Measurements from ENCODE around the gene CYLD.

Gene CYLD

DNA sequence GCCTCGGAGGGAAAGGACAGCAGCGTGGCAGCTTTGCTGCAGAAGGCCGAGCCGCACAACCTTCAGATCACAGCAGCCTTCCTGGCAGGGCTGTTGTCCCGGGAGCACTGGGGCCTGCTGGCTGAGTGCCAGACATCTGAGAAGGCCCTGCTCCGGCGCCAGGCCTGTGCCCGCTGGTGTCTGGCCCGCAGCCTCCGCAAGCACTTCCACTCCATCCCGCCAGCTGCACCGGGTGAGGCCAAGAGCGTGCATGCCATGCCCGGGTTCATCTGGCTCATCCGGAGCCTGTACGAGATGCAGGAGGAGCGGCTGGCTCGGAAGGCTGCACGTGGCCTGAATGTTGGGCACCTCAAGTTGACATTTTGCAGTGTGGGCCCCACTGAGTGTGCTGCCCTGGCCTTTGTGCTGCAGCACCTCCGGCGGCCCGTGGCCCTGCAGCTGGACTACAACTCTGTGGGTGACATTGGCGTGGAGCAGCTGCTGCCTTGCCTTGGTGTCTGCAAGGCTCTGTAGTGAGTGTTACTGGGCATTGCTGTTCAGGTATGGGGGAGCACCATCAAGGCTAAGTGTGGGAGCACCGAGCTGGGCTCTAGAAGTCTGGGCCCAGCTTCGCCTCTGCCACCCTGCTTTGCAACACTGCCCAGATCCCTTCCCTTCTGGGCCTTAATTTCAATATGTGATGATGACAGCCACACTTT, 29.9 kb upstream of the CYLD start:
- no peak for FAIRE-seq

DNA sequence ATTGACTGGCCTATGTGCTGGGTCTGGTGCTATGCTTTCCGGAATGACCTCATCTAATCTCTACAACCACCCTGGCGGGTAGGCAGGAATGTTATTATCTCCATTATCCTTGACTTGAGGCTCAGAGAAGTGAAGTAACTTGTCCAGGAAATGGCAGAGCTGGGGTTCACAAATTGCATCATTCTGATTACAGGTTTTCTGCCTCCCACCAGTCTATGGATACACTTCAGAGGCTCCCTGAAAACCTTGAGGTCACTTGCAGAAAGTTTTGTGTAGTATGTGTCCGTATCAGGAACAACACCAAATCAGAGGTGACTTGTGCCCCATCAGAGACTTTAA, 29.4 kb upstream of the CYLD start:
- FAIRE-seq: no peak

DNA sequence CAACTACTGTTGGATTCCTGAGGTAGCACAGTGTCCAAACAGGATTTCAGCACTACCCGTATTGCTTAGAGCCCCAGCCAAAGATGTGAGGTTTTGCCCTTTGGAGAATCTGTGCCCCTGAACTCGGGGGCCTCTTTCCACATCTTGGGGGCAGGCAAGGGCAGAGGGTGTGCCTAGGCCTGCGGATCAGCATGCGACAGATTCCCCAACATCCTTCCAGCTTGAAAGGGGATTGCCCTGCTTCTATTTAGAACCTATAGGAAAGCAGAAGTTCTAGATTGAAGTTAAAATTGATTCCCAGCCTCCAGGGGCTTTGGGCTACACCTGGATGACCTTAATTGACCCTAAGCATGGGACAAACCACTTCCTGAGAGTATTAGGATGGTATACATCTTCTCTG, 28.9 kb upstream of the CYLD start:
- FAIRE-seq: no peak

DNA sequence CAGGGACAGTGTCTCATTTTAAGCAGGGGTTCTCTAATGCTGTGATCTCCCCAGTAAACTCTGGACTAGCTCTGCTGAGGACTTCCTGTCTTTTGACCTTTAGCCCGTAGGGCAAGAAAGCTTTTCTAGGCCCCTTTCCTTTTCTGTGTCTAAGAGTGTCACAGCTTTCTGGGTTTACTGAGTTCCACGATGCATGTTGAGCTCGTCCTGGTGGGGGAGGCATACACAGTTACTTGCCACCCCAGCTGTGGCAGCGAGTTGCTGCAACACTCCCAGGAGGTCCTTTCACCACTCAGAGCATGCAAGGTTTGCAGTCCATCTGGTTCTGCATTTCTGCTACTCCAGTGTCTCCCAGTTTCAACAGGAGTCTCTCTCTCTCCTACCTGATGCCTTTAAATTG, 24.8 kb upstream of the CYLD start:
- FAIRE-seq: no peak

DNA sequence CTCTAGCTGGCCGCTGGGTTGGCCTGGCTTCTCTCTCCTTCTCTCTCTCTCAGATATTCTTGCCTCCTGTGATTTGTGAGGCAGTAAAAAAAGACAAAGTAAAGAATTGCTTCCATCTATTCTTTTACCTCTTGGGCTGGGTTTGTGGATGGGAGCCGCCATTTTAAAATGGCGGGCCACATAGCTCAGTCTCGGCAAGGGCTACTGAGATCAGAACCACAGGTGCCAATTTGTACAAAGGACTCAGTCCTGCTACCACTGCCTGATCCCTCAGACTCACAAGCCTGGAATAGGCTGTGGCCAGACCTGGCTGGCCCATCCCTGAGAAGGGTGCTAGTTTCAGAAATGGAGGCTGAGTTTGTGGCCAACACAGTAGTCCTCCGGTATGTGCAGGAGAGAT, 24.4 kb upstream of the CYLD start:
- no peak for FAIRE-seq

DNA sequence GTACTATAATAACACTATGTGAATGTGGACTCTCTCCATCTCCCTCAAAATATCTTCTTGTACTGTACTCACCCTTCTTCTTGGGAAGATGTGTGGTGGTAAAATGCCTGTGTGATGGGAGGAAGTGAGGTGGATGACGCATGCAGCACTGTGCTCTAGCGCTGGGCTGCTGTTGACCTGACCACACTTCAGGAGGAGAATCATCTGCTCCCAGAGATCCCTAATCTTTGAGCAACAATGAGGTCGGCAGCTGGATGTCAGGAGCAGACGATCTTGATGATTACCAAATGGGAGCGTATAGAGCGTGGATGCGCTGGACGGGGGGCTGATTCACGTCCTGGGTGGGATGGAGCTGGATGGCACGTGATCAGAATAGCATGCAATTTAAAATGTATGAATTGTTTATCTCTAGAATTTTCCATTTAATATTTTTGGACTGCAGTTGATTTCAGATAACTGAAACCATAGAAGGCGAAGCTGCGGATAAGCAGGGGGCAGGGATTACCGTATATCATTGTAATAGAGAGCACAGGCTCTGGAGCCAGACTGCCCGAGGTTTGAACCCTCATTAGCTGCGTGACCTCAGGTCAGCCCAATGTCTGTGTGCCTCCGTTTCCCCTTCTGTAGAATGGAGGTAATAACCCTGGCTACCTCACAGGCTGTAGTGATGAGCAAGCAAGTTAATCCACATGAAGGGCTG, 23.7 kb upstream of the CYLD start:
- no peak for FAIRE-seq

DNA sequence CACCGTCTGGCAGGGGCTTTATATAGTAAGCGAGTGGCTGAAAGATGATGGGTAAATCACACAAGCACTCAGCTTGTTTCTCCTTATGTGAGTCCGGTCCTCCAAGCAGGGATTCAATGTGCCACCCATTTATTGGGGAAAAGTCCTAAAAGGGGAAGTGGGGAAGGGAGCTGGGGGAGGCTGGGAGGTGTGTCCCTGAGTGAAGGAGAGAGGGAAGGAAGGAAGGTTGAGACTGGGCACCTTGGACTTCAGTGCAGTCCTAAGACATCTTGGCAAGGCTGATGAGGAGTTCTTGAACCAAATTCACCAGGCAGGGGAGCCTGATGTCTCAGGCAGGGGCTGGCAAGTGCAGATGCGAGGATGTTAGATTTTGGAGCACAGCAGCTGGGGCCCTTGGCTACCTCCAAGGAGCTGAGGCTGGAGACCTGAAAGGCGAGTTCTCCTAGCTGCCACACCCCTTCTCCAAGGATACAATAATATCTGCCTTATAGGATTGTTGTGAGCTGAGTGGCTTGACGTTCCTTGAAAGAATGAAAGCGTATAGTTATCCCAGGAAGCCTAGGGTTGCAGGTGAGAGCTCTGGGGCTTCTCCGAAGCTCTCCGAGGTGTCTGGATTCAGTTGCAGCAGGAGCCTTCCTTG, 23.0 kb upstream of the CYLD start:
- no peak for FAIRE-seq

DNA sequence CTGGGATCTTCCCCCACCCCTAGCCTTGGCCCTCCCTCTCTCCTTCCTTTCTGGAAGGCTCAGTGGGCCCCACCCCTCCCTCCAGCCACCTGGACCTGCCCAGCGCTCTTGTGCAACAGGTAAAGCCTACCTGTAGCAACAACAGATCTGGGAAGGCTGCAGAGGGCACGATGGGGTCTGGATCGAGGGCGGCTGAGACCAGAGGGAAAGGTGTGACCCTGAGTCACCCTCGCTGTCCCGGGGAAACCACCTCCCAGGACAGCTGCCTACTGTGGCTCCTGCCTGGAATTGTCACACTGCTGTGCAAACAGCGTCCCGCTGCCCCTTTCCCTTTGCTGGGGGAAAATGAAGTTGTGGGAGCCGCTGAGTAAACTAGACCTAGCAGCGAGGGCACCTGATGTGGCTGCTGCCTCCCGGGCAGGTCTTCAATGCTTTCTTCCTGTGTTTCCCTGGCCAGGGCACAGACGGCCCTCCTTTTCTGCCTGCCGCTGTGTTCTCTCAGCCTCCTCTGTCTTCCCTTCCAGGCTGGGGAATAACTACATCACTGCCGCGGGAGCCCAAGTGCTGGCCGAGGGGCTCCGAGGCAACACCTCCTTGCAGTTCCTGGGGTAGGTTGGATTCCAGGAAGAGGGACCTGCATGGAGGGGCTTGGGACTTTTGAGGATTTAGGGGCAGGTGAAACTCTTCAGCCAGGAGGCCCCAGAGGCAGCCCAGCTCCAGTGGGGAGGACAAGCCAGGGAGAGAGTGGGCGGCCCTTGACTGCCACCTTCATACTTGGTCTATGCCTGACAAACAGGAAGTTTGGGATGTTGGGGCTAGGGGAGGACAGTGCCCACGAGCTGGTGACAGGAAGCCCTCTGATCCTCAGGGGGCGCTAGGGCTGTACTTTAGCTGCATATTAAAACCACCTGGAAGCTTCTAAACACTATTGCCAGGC, 22.2 kb upstream of the CYLD start:
- no peak for FAIRE-seq

DNA sequence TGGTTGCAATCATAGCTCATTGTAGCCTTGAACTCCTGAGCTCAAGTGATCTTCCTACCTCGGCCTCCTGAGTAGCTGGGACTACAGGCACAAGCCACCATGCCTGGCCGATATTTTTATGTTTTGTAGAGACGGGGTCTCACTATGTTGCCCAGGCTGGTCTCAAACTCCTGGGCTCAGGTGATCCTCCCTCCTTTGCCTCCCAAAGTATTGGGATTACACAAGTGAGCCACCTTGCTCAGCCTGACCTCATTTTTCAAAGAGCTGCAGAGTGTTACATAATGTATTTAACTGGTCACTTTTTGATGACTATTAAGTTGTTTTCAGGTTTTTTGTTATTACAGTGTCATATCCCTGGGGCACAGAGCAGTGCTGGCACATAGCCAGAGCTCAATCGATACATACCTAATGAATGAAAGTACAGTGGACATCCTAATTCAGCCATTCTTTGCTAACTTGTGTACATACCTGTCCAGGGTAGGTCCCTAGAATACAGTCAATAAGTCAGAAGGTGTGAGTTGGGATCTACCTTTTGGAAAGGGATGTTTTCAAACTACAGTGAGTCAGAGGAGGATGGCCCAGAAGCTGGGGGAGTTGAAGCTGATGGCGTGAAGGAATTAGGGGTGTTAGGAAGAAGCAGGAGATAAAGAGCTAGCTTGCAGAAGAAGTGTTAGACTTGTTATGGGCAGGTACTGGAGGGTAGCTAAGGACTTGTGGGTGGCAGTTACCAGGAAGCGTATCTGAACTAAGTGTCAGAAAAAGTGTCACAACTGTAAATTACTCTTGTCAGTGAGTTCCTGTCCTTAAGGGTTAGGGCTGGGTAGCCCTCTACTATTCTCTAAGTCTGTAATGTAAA, 20.1 kb upstream of the CYLD start:
- no peak for FAIRE-seq

DNA sequence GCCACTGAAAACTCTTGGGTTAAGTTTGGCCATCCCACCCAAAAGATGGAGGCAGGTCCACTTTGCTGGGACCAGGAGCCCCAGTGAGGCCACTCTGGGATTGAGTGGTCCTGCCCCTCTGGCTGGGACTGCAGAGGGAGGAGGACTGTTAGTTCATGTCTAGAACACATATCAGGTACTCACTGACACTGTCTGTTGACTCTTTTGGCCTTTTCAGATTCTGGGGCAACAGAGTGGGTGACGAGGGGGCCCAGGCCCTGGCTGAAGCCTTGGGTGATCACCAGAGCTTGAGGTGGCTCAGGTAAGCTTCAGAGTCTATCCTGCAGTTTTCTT, 19.5 kb upstream of the CYLD start:
- FAIRE-seq: no peak

DNA sequence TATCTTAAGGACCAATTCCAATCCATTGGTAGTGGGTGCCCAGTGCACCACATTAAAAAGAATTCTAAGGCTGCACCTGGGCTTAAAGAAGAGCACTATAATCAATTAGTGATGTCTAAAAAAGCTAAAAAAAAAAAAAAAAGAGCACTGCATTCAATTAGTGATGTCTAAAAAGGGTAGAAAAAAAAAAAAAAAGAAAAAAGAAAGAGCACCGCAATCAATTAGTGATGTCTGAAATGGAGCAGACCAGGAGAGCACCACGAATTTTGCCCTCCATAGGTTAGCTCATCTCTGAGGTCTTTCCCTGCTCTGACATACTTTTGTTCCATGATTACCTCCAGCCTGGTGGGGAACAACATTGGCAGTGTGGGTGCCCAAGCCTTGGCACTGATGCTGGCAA, 18.9 kb upstream of the CYLD start:
- no peak for FAIRE-seq

DNA sequence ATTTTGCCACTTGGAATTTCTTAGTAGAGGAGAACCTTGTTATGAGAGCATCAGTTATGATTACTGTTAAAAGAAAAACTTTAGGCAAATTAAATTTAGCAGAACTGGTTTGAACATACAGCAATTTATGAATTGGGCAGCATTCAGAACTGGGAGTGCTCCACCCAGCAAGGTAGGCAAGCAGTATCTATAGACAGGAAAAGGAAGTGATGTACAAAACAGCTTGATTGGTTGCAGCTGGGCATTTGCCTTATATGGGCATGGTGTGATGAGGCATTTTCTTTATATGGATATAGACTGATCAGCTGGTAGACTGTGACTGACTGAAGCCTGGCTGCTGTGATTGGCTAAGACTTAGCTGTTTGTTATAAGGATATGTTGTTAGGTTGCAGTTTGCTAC, 17.6 kb upstream of the CYLD start:
- FAIRE-seq: no peak

DNA sequence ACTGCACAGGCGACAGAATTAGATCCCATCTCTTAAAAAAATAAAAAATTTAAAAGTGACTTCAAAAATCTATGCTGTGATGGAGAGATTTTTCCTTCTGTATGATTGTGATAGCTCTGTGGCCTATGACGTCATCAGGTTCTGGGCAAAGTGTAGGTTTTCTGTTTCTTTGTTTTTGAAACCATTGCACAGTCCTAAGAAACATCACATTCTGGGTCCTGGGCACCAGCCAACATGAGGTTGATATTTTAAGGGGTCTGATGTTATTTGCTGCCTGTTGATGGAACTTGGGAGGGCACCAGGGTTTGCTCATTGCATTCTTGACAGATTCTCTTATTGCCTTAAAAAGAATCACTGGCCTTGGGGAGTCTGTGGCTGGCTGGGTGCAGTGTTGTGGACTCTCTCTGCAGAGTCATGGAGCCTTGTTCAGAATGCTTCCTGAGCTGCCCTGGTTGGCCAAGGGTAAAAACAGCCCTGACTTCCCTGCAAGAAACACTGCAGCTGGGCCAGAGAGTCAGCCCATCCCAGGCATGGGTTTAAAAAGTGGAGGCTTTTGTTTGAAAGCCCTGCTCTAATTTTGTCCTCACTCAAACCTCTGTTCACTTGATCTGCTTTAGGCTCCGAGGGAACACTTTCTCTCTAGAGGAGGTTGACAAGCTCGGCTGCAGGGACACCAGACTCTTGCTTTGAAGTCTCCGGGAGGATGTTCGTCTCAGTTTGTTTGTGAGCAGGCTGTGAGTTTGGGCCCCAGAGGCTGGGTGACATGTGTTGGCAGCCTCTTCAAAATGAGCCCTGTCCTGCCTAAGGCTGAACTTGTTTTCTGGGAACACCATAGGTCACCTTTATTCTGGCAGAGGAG, 10.5 kb upstream of the CYLD start:
- no peak for FAIRE-seq

DNA sequence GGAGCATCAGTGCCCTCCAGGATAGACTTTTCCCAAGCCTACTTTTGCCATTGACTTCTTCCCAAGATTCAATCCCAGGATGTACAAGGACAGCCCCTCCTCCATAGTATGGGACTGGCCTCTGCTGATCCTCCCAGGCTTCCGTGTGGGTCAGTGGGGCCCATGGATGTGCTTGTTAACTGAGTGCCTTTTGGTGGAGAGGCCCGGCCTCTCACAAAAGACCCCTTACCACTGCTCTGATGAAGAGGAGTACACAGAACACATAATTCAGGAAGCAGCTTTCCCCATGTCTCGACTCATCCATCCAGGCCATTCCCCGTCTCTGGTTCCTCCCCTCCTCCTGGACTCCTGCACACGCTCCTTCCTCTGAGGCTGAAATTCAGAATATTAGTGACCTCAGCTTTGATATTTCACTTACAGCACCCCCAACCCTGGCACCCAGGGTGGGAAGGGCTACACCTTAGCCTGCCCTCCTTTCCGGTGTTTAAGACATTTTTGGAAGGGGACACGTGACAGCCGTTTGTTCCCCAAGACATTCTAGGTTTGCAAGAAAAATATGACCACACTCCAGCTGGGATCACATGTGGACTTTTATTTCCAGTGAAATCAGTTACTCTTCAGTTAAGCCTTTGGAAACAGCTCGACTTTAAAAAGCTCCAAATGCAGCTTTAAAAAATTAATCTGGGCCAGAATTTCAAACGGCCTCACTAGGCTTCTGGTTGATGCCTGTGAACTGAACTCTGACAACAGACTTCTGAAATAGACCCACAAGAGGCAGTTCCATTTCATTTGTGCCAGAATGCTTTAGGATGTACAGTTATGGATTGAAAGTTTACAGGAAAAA, 9.7 kb upstream of the CYLD start:
- FAIRE-seq: no peak

DNA sequence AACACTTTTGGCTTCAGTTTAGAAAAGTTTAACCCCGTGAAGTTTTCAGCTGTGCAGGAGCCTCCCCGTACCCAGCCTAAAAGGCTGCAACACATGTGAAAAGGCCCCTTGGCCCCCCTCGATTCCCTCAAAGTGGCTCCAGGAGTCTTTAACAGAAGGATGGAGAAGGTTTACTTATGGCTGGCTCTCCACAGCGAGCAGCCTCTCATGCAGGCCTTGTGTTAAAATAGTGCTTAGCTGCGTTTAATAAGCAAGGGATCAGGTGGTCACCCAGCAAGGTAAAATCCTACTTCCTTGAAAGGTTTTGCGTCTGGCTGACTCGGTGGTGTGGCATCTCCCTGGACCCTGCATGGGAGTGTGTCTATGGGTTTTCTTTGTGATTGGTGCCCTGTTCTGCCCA, 8.4 kb upstream of the CYLD start:
- no peak for FAIRE-seq

DNA sequence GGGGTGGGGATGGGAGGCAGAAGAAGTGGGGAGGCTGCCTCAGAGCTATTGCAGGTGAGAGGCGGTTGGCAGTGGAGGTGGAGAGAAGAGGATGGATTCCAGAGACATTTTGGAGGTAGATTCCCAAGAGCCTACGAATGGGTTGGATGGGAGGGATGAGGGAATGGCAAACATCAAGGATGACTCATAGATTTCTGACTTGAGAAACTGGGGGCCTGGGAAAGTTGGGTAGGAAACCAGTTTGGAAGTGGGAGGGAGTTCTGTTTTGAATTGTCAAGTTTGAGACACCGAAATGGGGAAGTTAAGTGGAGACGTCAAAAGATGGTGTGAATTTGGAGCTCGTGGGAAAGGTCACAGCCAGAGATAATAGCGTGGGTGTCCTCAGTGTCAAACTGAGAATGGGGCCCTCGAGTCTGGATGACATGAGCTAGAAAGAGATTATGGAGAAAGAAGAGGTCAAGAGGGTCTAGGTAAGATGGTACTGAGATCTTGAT, 6.2 kb upstream of the CYLD start:
- FAIRE-seq: no peak

DNA sequence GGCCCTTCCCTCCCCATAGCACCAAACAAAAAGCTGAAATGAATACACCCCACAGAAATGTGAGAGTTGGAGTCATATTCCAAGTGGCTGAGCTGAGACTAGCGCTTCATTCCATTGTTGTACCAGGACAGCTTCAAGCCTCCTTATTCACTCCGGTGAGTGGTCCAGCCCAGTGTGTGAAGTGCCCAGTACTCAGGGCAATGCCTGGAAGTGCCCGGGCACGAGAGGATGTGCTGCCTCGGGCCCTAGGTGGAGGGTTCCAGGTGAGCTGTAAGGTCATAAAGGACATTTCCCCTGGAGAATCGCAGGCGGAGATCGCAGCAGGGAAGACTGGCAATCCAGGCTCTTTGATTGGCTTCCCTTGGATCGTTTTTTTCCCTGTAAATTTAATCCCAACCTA, 5.4 kb upstream of the CYLD start:
- no peak for FAIRE-seq

DNA sequence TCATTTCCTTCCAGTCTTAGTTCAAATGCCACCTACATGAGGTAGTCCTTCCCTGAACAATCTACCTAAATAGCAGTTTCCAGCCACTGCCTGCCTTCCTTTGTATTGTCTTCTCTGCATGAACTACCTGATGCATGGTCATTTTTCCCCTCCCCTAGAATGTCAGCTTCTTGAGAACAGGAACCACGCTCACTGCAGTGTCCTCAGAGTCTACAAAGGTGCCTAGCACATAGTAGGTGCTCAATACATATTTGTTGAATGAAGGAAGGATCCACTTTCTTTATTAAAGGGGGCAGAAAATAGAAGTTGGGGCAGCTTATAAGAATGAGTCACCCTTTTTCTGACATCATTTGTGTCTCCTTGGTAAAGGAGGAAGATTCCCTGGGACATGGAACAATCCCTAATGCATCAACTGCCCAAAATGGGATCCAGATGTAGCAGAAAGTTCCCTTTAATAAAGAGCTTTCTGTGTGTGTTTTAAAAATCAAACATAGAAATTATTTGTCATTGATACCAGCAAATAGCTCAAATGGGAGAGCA, 4.4 kb upstream of the CYLD start:
- no peak for FAIRE-seq

DNA sequence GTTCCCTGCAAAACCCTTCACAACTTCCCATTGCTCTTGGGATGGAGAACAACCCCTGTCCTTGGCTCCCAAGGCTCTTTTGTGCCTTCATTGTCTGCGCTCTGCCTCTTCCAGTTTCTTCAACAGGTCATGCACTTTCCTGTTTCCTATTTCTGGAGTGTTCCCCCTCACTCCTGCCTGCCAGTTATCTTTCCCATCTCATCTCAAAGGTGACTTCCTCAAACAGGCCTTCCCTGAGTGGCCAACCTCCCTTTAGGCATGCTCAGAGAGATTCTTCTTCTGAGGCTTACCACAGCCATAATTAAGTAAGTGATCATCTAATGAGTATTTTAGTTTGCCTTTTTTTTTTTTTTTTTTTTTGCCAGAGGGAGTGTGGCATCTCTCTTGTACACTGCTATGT, 2.9 kb upstream of the CYLD start:
- no peak for FAIRE-seq

DNA sequence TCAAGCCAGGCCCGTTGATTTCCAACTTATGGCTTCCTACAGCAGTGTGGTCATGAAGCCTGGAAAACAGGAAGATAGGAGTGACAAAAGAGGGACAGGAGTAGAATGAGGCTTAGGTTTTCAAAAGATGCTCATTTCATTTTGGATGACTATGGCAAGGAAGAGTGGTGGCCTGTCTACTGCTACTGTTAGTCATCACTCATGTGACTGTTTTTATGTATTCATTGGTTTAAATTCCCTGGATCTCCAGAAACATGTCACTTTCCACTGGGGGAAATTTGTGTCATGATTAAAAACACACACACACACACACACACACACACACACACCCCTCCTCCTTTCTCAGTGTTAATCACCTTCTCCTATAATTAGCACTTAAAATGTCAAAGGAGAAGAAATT, 1.1 kb upstream of the CYLD start:
- FAIRE-seq: no peak

Data from G401.6 (cell line).